ENCODE results near the gene ZNF165.
A peak's percentile ranks its signal among the peaks of the same experiment; 100 is the strongest.
"Not testable (repeated sequence)": the region's sequence is repeated elsewhere in the genome, so short reads cannot be mapped to it uniquely, and the experiment has no call there.

The ZNF165 gene

GRCh38 chr6:28122283-28122682 lies 41.9 kb downstream of the ZNF165 start:
- not testable (repeated sequence) for DNase-seq, ATAC-seq

- peak; percentile 98 for ATAC-seq
- DNase-seq: peak; percentile 79
These were observed 44.1 kb downstream of the ZNF165 start, which contains the start of gene ZSCAN16 for GRCh38 chr6:28124350-28124970. Gene ZSCAN16 (plus strand): TSS chr6:28124609. CDS start chr6:28125444, 835 bp downstream.

- no peak for DNase-seq
- no peak for ATAC-seq
These were observed 44.6 kb downstream of the ZNF165 start for GRCh38 chr6:28124971-28125353.

GRCh38 chr6:28125401-28125800 lies 45.0 kb downstream of the ZNF165 start:
- no peak for ATAC-seq

GRCh38 chr6:28134015-28134414 lies 53.6 kb downstream of the ZNF165 start:
- no peak for DNase-seq
- no peak for ATAC-seq

More at GRCh38 chr6:28125401-28125800, 45.0 kb downstream of the ZNF165 start:
- no peak for DNase-seq

- no peak for ATAC-seq
- no peak for DNase-seq
These were observed 54.3 kb downstream of the ZNF165 start for GRCh38 chr6:28134716-28135115.

- no peak for DNase-seq
- no peak for ATAC-seq
These were observed 55.0 kb downstream of the ZNF165 start for GRCh38 chr6:28135393-28135792.

GRCh38 chr6:28136585-28137504 lies 56.5 kb downstream of the ZNF165 start:
- DNase-seq: peak; percentile 84
- ATAC-seq: peak; percentile 51

- DNase-seq (peak; percentile 31), ATAC-seq (peak; percentile 64)
These were observed 57.2 kb downstream of the ZNF165 start for GRCh38 chr6:28137505-28137981.

Measured in stimulated activated naive CD8-positive, alpha-beta T cell treated with anti-CD3 and anti-CD28 coated beads, Interleukin-15, Interleukin-2, amounts not matched to agents 100 U/mL and 50 U/mL, for 24 hours (primary cell).